Peyer's patch (tissue), 4 donors: ENCODE results near the gene BLTP3A. TPM values are rescaled to one million over a fixed set of nuclear protein-coding genes. Genes with fewer than 3 reads are reported as not detected.

Source experiments
- DNase-seq, 3 donors: peaks; one replicate each; pipeline ENCODE4 v3.0.0-alpha.2; 2017 to 2019
- H3K27ac ChIP-seq, 4 donors: fragments of 200-600 bp; sonication (generic); one replicate each; pipeline ENCODE4 v1.5.1; 2016 to 2019
- H3K27me3 ChIP-seq, 2 donors: fragments of 200-600 bp; sonication (generic); one replicate each; pipeline ENCODE4 v1.5.1; 2019
- H3K36me3 ChIP-seq, 3 donors: fragments of 200-600 bp; sonication (generic); one replicate each; pipeline ENCODE4 v1.5.1; 2016 to 2019
- H3K4me1 ChIP-seq, 4 donors: fragments of 200-600 bp; sonication (generic); one replicate each; pipeline ENCODE4 v1.5.1; 2016 to 2019
- H3K4me3 ChIP-seq, 4 donors: fragments of 200-600 bp; sonication (generic); 1 replicate in 3 of 4; 2 replicates in 1 of 4; pipeline ENCODE4 v1.5.1; 2016 to 2019; ENCODE audit warnings: mild to moderate bottlenecking in 1 of 4
- H3K9me3 ChIP-seq, 4 donors: fragments of 200-600 bp; sonication (generic); one replicate each; pipeline ENCODE4 v1.5.1; 2016 to 2019; ENCODE audit warnings: mild to moderate bottlenecking in 1 of 4
- CTCF ChIP-seq, 6 experiments: fragments of 450-650 bp in 4 of 6; fragments of 200-600 bp in 2 of 6; sonication (generic) in 1 of 6; IDR thresholded peaks; one replicate each; pipeline ENCODE4 v1.5.1; 2017 to 2019; ENCODE audit warnings: antibody characterized with exemption in 6 of 6, mild to moderate bottlenecking in 3 of 6, moderate library complexity in 1 of 6
- POLR2A ChIP-seq, 2 donors: fragments of 450-650 bp; IDR thresholded peaks; one replicate each; pipeline ENCODE4 v1.5.1; 2017; ENCODE audit warnings: antibody characterized with exemption in 2 of 2, mild to moderate bottlenecking in 2 of 2, moderate library complexity in 2 of 2
- small RNA-seq, 2 donors: library from RNA; depleted of rRNA; stranded (forward); fragments of <200 nt; gene quantifications; one replicate each; pipeline ENCODE3, GENCODE V24; 2016
- total RNA-seq, 4 donors: library from RNA; depleted of rRNA; stranded (reverse); fragments of >200 nt; gene quantifications; one replicate each; pipeline ENCODE4 v1.1.0, GENCODE V29; 2016

The BLTP3A gene
- total RNA-seq, 4 donors from 2014 or later, result 10.2 to 13.2 (median 10.9) TPM

DNA sequence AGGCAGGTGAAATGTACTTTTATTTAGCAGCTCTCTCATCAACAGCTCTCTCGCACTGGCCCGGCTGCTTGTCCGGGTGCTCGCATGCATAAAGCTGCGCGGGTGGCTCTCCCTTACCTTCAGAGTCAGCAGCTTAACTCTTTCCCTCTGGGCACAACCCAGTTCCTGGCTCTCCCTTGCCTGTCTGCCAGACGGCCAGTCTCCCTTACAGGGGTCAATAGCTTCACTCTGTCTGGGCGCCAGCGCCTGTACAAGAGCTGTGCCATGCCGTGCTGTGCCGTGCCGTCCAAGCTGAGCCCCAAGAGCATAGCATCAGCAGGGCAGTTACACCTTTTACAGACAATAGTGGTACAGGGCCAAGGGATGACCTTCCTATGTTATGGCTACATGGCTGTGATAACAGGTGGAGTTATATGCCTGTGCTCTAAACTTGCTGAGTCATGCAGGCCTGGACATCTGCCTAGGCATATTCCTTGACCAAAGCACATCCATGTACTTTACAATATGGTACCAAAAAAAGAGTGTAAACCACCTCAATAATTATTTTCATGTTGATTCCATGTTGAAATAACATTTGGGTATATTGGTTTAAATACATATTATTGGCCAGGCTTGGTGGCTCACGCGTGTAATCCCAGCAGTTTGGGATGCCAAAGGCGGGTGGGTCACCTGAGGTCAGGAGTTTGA is 47.9 kb downstream of the BLTP3A start:
- H3K27me3 ChIP-seq, result no peaks in the 10 kb centered on the region
- peaks cover 0 to 25% (median 0%) of the 10 kb centered on the region in 3 donors for H3K36me3 ChIP-seq
- no peak for DNase-seq
- no peaks in the 10 kb centered on the region for H3K4me1 ChIP-seq
- TF ChIP-seq CTCF (IDR thresholded peaks at IDR 0.05) (no peak), POLR2A (IDR thresholded peaks at IDR 0.05) (no peak)
- no peak overlapping the region for H3K27ac ChIP-seq
- H3K4me3 ChIP-seq, result no peak overlapping the region
- no peaks in the 10 kb centered on the region for H3K9me3 ChIP-seq

Small RNA genes within 50 kb of the gene (small RNA-seq; reads per million reads assigned to genes)
- gene RF00019, result 0 reads per million in 2 donors

Other genes with a start within 250 kb of the BLTP3A start
- 10 to 100 TPM; 29.7 to 58.7 (median 39.0) TPM for gene SPDEF, start 235.8 kb upstream of the BLTP3A start, total RNA-seq
- 10 to 100 TPM; 52.8 to 82.3 (median 73.9) TPM for gene ILRUN, start 95.3 kb upstream of the BLTP3A start, total RNA-seq
- 10 to 100 TPM; 40.1 to 60.9 (median 49.4) TPM for gene SNRPC, start 34.6 kb upstream of the BLTP3A start, total RNA-seq
- 10 to 100 TPM; 22.1 to 30.5 (median 25.4) TPM for gene TAF11, start 96.0 kb downstream of the BLTP3A start, total RNA-seq
- 10 to 100 TPM; 24.3 to 42.1 (median 31.9) TPM for gene ANKS1A, start 97.2 kb downstream of the BLTP3A start, total RNA-seq